Endodermal cell (in vitro differentiated cells): ENCODE results near the gene UNC13C. TPM values are rescaled to one million over a fixed set of nuclear protein-coding genes. Genes with fewer than 3 reads are reported as not detected.

Source experiments
- DNase-seq: peaks from one replicate; pipeline ENCODE4 v3.0.0-alpha.2; 2017
- H3K27ac ChIP-seq: 2 replicates; pipeline ENCODE4 v1.5.1; 2013; ENCODE audit warnings: mild to moderate bottlenecking, low read depth, low read length, moderate library complexity
- H3K27me3 ChIP-seq: 2 replicates; pipeline ENCODE4 v1.6.1; 2013; ENCODE audit warnings: mild to moderate bottlenecking, low read length, moderate library complexity; ENCODE audit not compliant: insufficient read depth, control insufficient read depth, poor library complexity, severe bottlenecking
- H3K36me3 ChIP-seq: 2 replicates; pipeline ENCODE4 v1.7.0; 2013; ENCODE audit warnings: mild to moderate bottlenecking, low read length, moderate library complexity; ENCODE audit not compliant: control insufficient read depth, insufficient read depth
- H3K4me1 ChIP-seq: one replicate; pipeline ENCODE4 v1.7.0; 2013; ENCODE audit warnings: low read length; ENCODE audit not compliant: control insufficient read depth, insufficient read depth
- H3K4me3 ChIP-seq: 2 replicates; pipeline ENCODE4 v1.5.1; 2013; ENCODE audit warnings: mild to moderate bottlenecking, low read length, moderate library complexity
- H3K9ac ChIP-seq: 2 replicates; pipeline ENCODE4 v1.6.1; 2013; ENCODE audit warnings: mild to moderate bottlenecking, low read length, moderate library complexity; ENCODE audit not compliant: poor library complexity, severe bottlenecking; ENCODE audit errors: extremely low read depth
- H3K9me3 ChIP-seq: 2 replicates; pipeline ENCODE4 v1.6.1; 2013; ENCODE audit warnings: mild to moderate bottlenecking, low read length, moderate library complexity; ENCODE audit not compliant: control insufficient read depth
- H3K27ac Mint-ChIP-seq: 2 replicates; pipeline ENCODE4 v1.8.0; 2020; ENCODE audit warnings: mixed read lengths
- H3K27me3 Mint-ChIP-seq: 2 replicates; pipeline ENCODE4 v1.8.0; 2021; ENCODE audit warnings: mild to moderate bottlenecking, mixed read lengths; ENCODE audit not compliant: insufficient read depth
- H3K36me3 Mint-ChIP-seq: 2 replicates; pipeline ENCODE4 v1.8.0; 2020; ENCODE audit warnings: low read depth, mixed read lengths
- H3K4me1 Mint-ChIP-seq: 2 replicates; pipeline ENCODE4 v1.8.0; 2020; ENCODE audit warnings: mixed read lengths
- H3K4me3 Mint-ChIP-seq: 2 replicates; pipeline ENCODE4 v1.8.0; 2020; ENCODE audit warnings: mild to moderate bottlenecking, moderate library complexity, mixed read lengths
- H3K9me3 Mint-ChIP-seq: 2 replicates; pipeline ENCODE4 v1.8.0; 2020; ENCODE audit warnings: mild to moderate bottlenecking, mixed read lengths
- CTCF ChIP-seq: fragments of 200-600 bp; sonication (generic); conservative IDR thresholded peaks from 2 replicates; pipeline ENCODE4 v1.5.0; 2021; ENCODE audit warnings: antibody characterized with exemption, mild to moderate bottlenecking
- WGBS, 2 experiments: methylation state at CpG; one replicate each; pipeline versions ENCODE4 v1.1.5 to v1.1.7; 2013; ENCODE audit warnings: missing lambda C conversion rate in 2 of 2, mixed read lengths in 1 of 2; ENCODE audit not compliant: insufficient coverage in 1 of 2, insufficient read length in 1 of 2; 5-methylcytosine and 5-hydroxymethylcytosine counted together
- total RNA-seq, 2 donors: library from RNA; stranded (reverse); fragmentation: NEBNext Ultra II Directional in 1 of 2; extraction: Animal tissue kit (Norgen Biotek cat#: 25700) in 1 of 2; gene quantifications; 2 replicates in 1 of 2; 3 replicates in 1 of 2; pipeline ENCODE4 v1.2.1, GENCODE V29; 2021

UNC13C gene
- total RNA-seq, 2 donors from 2014 or later, result 7.2 to 19.9 TPM

DNA sequence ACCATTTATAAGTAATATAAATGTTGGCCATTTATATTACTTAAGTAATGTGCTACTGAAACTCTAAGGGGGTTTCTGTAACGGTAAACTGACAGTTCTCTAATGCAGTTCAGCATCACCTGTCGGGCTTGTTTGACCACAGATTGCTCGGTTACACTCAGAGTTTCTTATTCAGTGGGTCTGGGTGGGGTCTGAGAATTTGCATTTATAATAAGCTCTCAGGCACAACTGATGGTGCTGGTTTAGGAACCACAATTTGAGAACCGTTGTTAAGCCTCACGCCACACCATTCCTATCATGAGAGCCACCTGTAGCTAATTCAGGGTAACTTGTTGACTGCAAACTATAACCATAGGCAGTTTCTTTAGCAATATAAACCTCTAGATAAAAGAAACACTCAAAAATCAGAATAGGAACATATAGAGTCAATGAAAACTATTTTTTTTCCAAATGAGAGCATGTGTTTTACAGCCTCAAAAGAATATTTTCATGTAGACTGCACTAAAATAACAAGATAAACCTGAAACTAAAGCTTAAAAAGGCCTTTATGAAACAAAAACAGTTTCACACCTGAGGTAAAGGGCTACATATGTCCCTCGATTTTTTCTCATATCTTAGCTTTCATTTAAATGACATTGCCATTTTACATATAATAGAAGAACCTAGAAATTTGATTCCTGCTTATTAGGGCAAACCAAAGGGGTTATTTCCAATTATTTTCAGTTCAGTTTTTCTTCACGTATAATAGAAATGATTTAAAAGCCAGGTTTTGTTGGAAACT, 604.8 kb downstream of the UNC13C start:
- no peak overlapping the region for H3K4me3 Mint-ChIP-seq
- no peaks in the 10 kb centered on the region for H3K9me3 ChIP-seq
- no peak for DNase-seq
- H3K36me3 ChIP-seq, result no peaks in the 10 kb centered on the region
- H3K27ac Mint-ChIP-seq, result no peak overlapping the region
- H3K27me3 Mint-ChIP-seq, result peaks cover 3% of the 10 kb centered on the region
- no peak overlapping the region for H3K4me3 ChIP-seq
- no peaks in the 10 kb centered on the region for H3K4me1 ChIP-seq
- H3K9ac ChIP-seq, result no peak overlapping the region
- WGBS, 2 experiments, result 89 to 93% methylated on average over 4 to 7 of the region's 7 CpGs
- no peak for TF ChIP-seq CTCF
- no peak overlapping the region for H3K27ac ChIP-seq
- H3K27me3 ChIP-seq, result no peaks in the 10 kb centered on the region
- peaks cover 3% of the 10 kb centered on the region for H3K9me3 Mint-ChIP-seq
- peaks cover 2% of the 10 kb centered on the region for H3K36me3 Mint-ChIP-seq
- no peaks in the 10 kb centered on the region for H3K4me1 Mint-ChIP-seq

DNA sequence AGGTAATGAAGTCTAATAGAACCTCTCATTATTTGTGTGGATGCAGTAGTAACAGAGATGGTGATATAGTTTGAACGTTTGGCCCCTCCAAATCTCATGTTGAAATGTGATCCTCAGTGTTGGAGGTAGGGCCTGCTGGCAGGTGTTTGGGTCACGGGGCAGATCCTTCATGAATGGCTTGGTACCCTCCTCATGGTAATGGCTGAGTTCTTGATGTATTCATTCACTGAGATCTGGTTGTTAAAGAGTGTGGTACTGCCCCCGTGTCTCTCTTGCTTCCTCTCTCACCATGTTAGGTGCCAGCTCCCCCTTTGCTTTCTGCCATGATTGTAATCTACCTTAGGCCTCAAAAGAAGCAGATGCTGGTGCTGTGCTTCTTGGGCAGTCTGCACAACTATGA, 606.8 kb downstream of the UNC13C start:
- peaks cover 4% of the 10 kb centered on the region for H3K36me3 Mint-ChIP-seq

DNA sequence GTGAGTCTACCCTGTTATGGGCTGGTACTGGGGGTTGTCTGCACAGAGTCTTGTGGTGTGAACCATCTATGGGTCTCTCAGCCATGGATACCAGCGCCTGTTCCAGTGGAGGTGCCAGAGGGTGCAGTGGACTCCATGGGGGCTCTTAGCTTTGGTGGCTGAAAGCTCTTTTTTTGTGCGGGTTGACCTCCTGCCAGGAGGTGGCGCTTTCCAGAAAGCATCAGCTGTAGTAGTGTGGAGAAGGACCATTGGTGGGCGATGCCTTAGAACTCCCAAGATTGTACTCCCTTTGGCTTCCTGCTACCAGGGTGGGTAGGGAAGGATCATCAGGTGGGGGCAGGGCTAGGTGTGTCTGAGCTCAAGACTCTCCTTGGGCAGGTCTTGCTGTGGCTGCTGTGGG, 615.9 kb downstream of the UNC13C start:
- Mint-ChIP-seq H3K4me3 (no peak overlapping the region), H3K27me3 (no peaks in the 10 kb centered on the region), H3K27ac (no peak overlapping the region), H3K4me1 (no peaks in the 10 kb centered on the region), H3K9me3 (peaks cover 55% of the 10 kb centered on the region), H3K36me3 (peaks cover 16% of the 10 kb centered on the region)
- Histone ChIP-seq H3K27ac (no peak overlapping the region), H3K9me3 (peaks cover 18% of the 10 kb centered on the region), H3K36me3 (no peaks in the 10 kb centered on the region), H3K27me3 (no peaks in the 10 kb centered on the region), H3K9ac (no peak overlapping the region), H3K4me1 (no peaks in the 10 kb centered on the region), H3K4me3 (peak overlapping the region; percentile 53)
- peak; percentile 51 for DNase-seq
- WGBS, 2 experiments, result 89 to 100% methylated on average over 2 to 4 of the region's 4 CpGs
- peak; percentile 45 for TF ChIP-seq CTCF

More for the DNA sequence above, 606.8 kb downstream of the UNC13C start:
- no peak overlapping the region for H3K9ac ChIP-seq
- no peaks in the 10 kb centered on the region for H3K4me1 ChIP-seq
- H3K9me3 Mint-ChIP-seq, result peaks cover 17% of the 10 kb centered on the region
- no peak overlapping the region for H3K4me3 Mint-ChIP-seq
- H3K4me3 ChIP-seq, result no peak overlapping the region
- WGBS, 2 experiments, result 84 to 100% methylated on average over 1 to 3 of the region's 3 CpGs
- peaks cover 3% of the 10 kb centered on the region for H3K27me3 Mint-ChIP-seq
- no peak overlapping the region for H3K27ac Mint-ChIP-seq
- no peaks in the 10 kb centered on the region for H3K4me1 Mint-ChIP-seq
- H3K27ac ChIP-seq, result no peak overlapping the region
- H3K9me3 ChIP-seq, result no peaks in the 10 kb centered on the region
- H3K27me3 ChIP-seq, result no peaks in the 10 kb centered on the region
- no peak for TF ChIP-seq CTCF
- H3K36me3 ChIP-seq, result no peaks in the 10 kb centered on the region
- DNase-seq, result no peak
